D721Med (cell line): Measurements from ENCODE around the gene PPIP5K2.

Source experiments
- DNase-seq: peaks from one replicate; pipeline ENCODE4 v3.0.0; 2011; ENCODE audit warnings: low spot score; ENCODE audit not compliant: insufficient read length
- FAIRE-seq: peaks from 2 replicates; lab custom pipeline; 2011; peaks lifted over from hg19 to GRCh38; lab: Jason Lieb, UNC
- CTCF ChIP-seq: IDR thresholded peaks from 2 replicates; pipeline ENCODE4 v1.5.1; 2012; ENCODE audit warnings: mild to moderate bottlenecking, control low read depth; ENCODE audit not compliant: insufficient read depth; ENCODE audit errors: missing control alignments

PPIP5K2 gene

GRCh38 chr5:103254921-103255320, 134.8 kb downstream of the PPIP5K2 start:
- no peak for DNase-seq

GRCh38 chr5:103255691-103256090, 135.6 kb downstream of the PPIP5K2 start:
- DNase-seq (no peak), FAIRE-seq (no peak)
- no peak for TF ChIP-seq CTCF

More at GRCh38 chr5:103254921-103255320, 134.8 kb downstream of the PPIP5K2 start:
- FAIRE-seq = no peak
- TF ChIP-seq CTCF = no peak

GRCh38 chr5:103256178-103256577, 136.1 kb downstream of the PPIP5K2 start:
- no peak for FAIRE-seq
- no peak for DNase-seq
- TF ChIP-seq CTCF = peak; percentile 16

GRCh38 chr5:103258368-103258956, 138.4 kb downstream of the PPIP5K2 start, which contains the start of gene MACIR:
TSS of gene MACIR (plus strand) at chr5:103258763. CDS start at chr5:103275920, 17,157 bp downstream.
- DNase-seq (peak; percentile 47), FAIRE-seq (no peak)
- peak; percentile 22 for TF ChIP-seq CTCF

GRCh38 chr5:103258957-103259704, 139.0 kb downstream of the PPIP5K2 start:
- TF ChIP-seq CTCF = no peak
- FAIRE-seq = no peak
- no peak for DNase-seq

GRCh38 chr5:103259705-103260355, 139.7 kb downstream of the PPIP5K2 start:
- no peak for FAIRE-seq

More at GRCh38 chr5:103259705-103260355, 139.7 kb downstream of the PPIP5K2 start:
- TF ChIP-seq CTCF = no peak
- no peak for DNase-seq
